VCaP (cell line): Measurements from ENCODE around the gene ACSF3.

ENCODE experiments used
- H3K27ac ChIP-seq: fragments of 450-650 bp; 2 replicates; pipeline ENCODE4 v1.5.1; 2017
- CTCF ChIP-seq: fragments of 450-650 bp; conservative IDR thresholded peaks from 2 replicates; pipeline ENCODE4 v1.5.1; 2017; ENCODE audit warnings: mild to moderate bottlenecking, moderate library complexity

Gene ACSF3

GRCh38 chr16:89093602-89094251 is at the start of gene ACSF3:
TSS of gene ACSF3 (plus strand) at chr16:89093852. CDS start at chr16:89100682, 6,830 bp downstream.
- TF ChIP-seq CTCF: no peak
- peak within 1 kb of the TSS; percentile 47; the same call in 1 of the 2 replicates for H3K27ac ChIP-seq

- no peak for TF ChIP-seq CTCF
- no peak overlapping the region for H3K27ac ChIP-seq
These were observed 49.1 kb upstream of the ACSF3 start for GRCh38 chr16:89044418-89045180.

- no peak for TF ChIP-seq CTCF
- H3K27ac ChIP-seq: no peak overlapping the region
These were observed 48.4 kb upstream of the ACSF3 start for GRCh38 chr16:89045181-89045815.

GRCh38 chr16:89045881-89046280 is 47.8 kb upstream of the ACSF3 start:
- H3K27ac ChIP-seq: no peak overlapping the region
- TF ChIP-seq CTCF: no peak

GRCh38 chr16:89046491-89046890 is 47.2 kb upstream of the ACSF3 start:
- no peak overlapping the region for H3K27ac ChIP-seq
- no peak for TF ChIP-seq CTCF

- H3K27ac ChIP-seq: no peak overlapping the region
- no peak for TF ChIP-seq CTCF
These were observed 46.1 kb upstream of the ACSF3 start for GRCh38 chr16:89047331-89048089.
